ENCODE data around the gene USP22.

DNA sequence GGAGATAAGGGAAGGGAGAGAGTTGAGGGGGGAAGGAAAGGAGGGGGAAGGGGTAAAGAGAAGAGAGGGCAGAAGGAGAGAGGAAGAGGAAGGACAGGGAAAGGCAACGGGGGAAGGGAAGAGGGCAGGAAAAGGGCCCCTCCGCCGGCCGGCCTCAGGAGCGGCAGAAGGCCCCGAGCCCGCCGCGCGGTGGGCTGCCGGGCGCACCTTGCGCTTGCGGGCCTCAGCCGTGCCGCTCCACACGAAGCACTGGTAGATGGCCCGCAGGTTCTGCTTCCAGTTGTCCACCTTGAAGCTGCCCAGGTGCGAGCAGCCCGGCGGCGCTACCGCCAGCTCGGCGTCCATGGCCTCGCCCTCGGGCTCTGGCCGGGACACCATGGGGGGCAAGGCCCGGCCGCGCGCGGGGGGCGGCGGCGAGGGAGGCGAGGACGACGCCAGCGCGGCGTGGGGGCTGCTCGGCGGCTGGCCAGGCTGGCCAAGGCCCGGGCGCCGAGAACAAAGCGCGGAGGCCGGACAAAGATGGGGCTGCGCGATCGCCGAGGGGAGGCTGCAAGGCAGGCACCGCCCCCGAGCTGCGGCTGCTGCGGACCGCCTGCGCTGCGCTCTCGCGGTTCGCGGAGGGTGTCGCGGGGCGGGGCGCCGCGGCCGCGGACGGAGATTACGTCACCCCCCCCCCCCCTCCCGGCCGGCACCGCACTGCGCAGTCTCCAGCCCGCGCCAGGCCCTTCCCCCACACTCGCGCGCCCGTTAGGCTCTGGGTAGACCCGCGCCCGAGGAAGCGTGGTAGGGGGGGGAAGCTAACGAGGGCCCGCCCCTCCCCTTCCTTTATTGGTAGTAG lies at the start of gene USP22:
- TF ChIP-seq, protein P1, sequence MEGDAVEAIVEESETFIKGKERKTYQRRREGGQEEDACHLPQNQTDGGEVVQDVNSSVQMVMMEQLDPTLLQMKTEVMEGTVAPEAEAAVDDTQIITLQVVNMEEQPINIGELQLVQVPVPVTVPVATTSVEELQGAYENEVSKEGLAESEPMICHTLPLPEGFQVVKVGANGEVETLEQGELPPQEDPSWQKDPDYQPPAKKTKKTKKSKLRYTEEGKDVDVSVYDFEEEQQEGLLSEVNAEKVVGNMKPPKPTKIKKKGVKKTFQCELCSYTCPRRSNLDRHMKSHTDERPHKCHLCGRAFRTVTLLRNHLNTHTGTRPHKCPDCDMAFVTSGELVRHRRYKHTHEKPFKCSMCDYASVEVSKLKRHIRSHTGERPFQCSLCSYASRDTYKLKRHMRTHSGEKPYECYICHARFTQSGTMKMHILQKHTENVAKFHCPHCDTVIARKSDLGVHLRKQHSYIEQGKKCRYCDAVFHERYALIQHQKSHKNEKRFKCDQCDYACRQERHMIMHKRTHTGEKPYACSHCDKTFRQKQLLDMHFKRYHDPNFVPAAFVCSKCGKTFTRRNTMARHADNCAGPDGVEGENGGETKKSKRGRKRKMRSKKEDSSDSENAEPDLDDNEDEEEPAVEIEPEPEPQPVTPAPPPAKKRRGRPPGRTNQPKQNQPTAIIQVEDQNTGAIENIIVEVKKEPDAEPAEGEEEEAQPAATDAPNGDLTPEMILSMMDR (IDR thresholded peaks at IDR 0.05): no peak
- peak in 1 of 2 donors; percentile 78 for TF ChIP-seq POLR2A (IDR thresholded peaks at IDR 0.05)
